IMR-90 (cell line): ENCODE results near the gene OSBPL3.

Experiments
- FOS ChIP-seq: fragments of 150-350 bp; IDR thresholded peaks from 2 replicates; pipeline ENCODE4 v1.6.1; 2016; ENCODE audit warnings: low read depth, low read length
- MXI1 ChIP-seq: IDR thresholded peaks from 2 replicates; pipeline ENCODE4 v1.6.1; 2012; ENCODE audit warnings: low read depth, mild to moderate bottlenecking, low read length, moderate library complexity, borderline replicate concordance
- POLR2A ChIP-seq: IDR thresholded peaks from 2 replicates; pipeline ENCODE4 v1.6.1; 2012; ENCODE audit warnings: mild to moderate bottlenecking, low read depth, low read length
- SMC3 ChIP-seq: fragments of 150-350 bp; IDR thresholded peaks from 2 replicates; pipeline ENCODE4 v1.6.1; 2016; ENCODE audit warnings: low read depth, mild to moderate bottlenecking, antibody characterized with exemption, low read length, moderate library complexity
- TF ChIP-seq, protein P1 (sequence below): conservative IDR thresholded peaks from 2 replicates; pipeline ENCODE4 v1.5.1; 2012; ENCODE audit warnings: mild to moderate bottlenecking, low read depth, low read length, improper control_type of control experiment

- no peak for TF ChIP-seq SMC3
- TF ChIP-seq, protein P1, sequence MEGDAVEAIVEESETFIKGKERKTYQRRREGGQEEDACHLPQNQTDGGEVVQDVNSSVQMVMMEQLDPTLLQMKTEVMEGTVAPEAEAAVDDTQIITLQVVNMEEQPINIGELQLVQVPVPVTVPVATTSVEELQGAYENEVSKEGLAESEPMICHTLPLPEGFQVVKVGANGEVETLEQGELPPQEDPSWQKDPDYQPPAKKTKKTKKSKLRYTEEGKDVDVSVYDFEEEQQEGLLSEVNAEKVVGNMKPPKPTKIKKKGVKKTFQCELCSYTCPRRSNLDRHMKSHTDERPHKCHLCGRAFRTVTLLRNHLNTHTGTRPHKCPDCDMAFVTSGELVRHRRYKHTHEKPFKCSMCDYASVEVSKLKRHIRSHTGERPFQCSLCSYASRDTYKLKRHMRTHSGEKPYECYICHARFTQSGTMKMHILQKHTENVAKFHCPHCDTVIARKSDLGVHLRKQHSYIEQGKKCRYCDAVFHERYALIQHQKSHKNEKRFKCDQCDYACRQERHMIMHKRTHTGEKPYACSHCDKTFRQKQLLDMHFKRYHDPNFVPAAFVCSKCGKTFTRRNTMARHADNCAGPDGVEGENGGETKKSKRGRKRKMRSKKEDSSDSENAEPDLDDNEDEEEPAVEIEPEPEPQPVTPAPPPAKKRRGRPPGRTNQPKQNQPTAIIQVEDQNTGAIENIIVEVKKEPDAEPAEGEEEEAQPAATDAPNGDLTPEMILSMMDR: no peak
- TF ChIP-seq FOS: no peak
- no peak for TF ChIP-seq POLR2A
- TF ChIP-seq MXI1: no peak
Measured at GRCh38 chr7:24773646-24774045, 206.3 kb downstream of the OSBPL3 start.
